ENCODE data around the gene LPP.

DNA sequence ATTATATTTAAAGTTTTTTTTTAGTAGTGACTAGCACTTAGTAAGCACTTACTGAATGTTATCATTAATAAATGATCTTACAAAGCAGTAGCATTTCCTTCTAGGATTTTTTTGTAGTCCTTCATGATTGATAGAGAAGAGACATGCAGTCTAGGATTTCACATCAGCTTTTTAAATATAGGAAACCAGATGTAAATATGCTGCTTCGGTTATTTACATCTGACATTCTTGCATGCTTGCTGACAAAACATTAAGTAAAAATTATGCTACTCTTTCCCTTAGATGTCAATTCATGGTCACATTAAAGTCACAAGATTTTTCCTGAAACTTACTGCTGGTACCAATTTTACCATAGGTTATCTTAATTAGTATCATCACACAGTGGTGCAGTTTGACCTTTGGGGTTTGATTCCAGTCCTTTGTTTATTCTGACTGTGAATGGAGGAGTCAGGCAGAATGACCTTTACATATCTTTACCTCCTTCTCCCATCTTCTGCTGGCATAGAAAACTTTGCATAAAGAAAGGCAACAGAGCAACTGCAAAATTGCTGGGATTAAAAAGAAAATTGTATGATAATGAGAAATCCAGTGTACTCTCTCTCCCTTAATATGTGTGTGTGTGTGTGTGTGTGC lies 286.5 kb downstream of the LPP start:
- TF ChIP-seq CTCF (IDR thresholded peaks at IDR 0.05; ENCODE audit: insufficient read depth, low read length, poor library complexity, severe bottlenecking) = no peak
- no peak for TF ChIP-seq EZH2phosphoT487 (conservative IDR thresholded peaks at IDR 0.05; ENCODE audit: low read length)

All from SU-DHL-6 (cell line).